Mononuclear cell (primary cell): Measurements from ENCODE around the gene TRIOBP. TPM values are rescaled to one million over a fixed set of nuclear protein-coding genes. Genes with fewer than 3 reads are reported as not detected.
"Not testable (repeated sequence)": the region's sequence is repeated elsewhere in the genome, so short reads cannot be mapped to it uniquely, and the experiment has no call there.

Experiments
- H3K27me3 ChIP-seq: 2 replicates; pipeline ENCODE4 v1.6.0; 2011; ENCODE audit warnings: low read length, control low read depth; ENCODE audit not compliant: insufficient read depth
- H3K4me1 ChIP-seq: 2 replicates; pipeline ENCODE4 v1.5.1; 2011; ENCODE audit warnings: mild to moderate bottlenecking, low read length, control low read depth; ENCODE audit not compliant: insufficient read depth
- H3K4me3 ChIP-seq: 2 replicates; pipeline ENCODE4 v1.5.1; 2011; ENCODE audit warnings: mild to moderate bottlenecking, low read length, moderate library complexity
- H3K9me3 ChIP-seq: 2 replicates; pipeline ENCODE4 v1.5.1; 2011; ENCODE audit warnings: low read depth, mild to moderate bottlenecking, control low read depth, low read length
- total RNA-seq: library from RNA; depleted of rRNA; stranded (reverse); fragments of >200 nt; gene quantifications from one replicate; pipeline ENCODE4 v1.2.3, GENCODE V29; 2012

TRIOBP gene
- total RNA-seq, 1 donor = 30.0 TPM

DNA sequence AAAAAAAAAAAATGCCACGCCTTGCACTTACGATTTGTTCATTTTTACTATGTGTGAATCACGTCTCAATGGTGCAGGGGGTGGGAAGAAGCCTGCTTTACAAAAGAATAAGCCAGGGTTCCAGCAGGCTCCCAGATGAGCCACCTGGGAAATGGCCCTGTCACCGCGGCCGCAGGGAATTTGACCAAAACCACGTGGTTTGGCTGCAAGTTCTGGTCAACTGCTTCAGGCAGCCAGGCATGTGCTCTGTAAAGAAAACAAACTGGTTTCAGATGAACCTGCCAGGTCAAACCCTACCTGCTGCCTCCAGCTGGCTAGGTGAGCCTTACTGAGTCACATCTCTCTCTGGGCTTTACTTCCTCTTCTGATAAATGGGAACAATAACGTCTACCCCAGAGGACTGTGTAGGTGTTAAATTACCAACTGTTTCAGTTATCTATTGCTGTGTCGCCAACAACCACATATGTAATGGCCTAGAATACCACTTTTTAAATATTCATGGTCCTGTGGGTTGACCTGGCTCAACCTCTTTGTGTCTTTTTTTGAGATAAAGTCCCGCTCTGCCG lies 80.4 kb downstream of the TRIOBP start:
- Histone ChIP-seq H3K4me3 (no peak overlapping the region), H3K4me1 (no peaks in the 10 kb centered on the region), H3K9me3 (no peaks in the 10 kb centered on the region), H3K27me3 (no peaks in the 10 kb centered on the region)

GRCh38 chr22:37778370-37779009 lies 81.6 kb downstream of the TRIOBP start:
- Histone ChIP-seq H3K27me3 (no peaks in the 10 kb centered on the region), H3K4me1 (no peaks in the 10 kb centered on the region), H3K4me3 (no peak overlapping the region), H3K9me3 (no peaks in the 10 kb centered on the region)

- Histone ChIP-seq H3K4me1 (no peaks in the 10 kb centered on the region), H3K27me3 (no peaks in the 10 kb centered on the region), H3K9me3 (no peaks in the 10 kb centered on the region), H3K4me3 (no peak overlapping the region)
Measured at GRCh38 chr22:37781434-37782059, 84.7 kb downstream of the TRIOBP start.

DNA sequence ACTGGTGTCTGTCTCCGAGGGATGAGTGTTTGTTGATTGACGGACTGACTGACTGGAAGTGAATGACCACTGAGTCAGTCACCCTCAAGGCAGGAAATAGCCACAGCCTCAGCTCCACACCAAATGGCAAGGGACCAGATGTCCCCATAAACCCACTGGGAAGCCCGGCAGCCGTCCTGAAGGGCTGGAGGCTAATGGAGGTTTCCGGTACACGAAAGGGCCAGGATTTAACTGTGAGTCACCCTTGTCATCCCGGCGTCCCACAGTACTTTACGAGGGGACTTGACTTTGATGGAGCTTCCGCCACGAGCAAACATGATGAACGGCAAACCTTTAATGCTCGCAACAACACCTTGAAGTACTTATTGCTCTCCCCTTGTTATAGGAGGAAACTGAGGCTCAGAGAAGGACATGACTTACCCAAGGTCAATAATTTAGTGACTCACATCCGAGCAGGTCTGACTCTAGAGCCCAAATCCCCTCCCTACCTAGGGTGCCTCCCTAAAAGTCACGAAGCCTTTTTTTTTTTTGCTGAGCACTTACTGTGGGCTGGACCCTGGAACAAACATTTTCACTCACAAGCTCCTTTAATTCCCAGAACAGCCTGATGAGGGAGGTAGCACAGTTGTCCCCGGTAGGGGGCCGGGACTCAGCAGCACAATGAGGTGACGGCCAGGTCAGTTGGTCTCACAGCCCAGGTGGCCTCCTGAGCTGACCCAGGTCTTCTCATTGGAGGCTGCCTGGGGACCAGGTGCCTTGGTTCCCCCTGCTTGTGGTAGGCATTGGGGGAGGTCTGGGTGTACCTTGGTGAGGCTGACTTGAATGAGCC lies 85.7 kb downstream of the TRIOBP start:
- H3K27me3 ChIP-seq = no peaks in the 10 kb centered on the region
- no peaks in the 10 kb centered on the region for H3K9me3 ChIP-seq
- H3K4me1 ChIP-seq = no peaks in the 10 kb centered on the region
- H3K4me3 ChIP-seq = no peak overlapping the region

- Histone ChIP-seq H3K4me1 (no peaks in the 10 kb centered on the region), H3K9me3 (no peaks in the 10 kb centered on the region), H3K27me3 (no peaks in the 10 kb centered on the region), H3K4me3 (no peak overlapping the region)
Measured at GRCh38 chr22:37784829-37785495, 88.1 kb downstream of the TRIOBP start.

- H3K4me1 ChIP-seq = no peaks in the 10 kb centered on the region
- no peak overlapping the region for H3K4me3 ChIP-seq
- no peaks in the 10 kb centered on the region for H3K9me3 ChIP-seq
- H3K27me3 ChIP-seq = no peaks in the 10 kb centered on the region
Measured at GRCh38 chr22:37790234-37790633, 93.4 kb downstream of the TRIOBP start.

DNA sequence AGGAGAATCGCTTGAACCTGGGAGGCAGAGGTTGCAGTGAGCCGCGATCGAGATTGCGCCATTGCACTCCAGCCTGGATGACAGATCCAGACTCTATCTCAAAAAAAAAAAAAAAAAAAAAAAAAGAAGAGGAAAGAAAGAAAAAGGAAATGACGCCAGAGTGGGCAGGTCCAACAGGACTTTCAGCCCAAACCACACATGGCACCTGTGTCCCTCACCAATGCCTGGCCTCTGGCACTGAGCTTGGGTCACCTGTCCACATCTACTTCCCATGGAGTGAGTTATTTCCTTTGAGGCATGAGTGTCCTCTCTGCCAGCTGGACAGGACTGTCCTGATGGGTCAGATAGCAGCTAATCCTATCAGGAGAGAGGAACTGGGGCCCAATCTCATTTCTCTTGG lies 95.6 kb downstream of the TRIOBP start:
- no peaks in the 10 kb centered on the region for H3K4me1 ChIP-seq
- no peaks in the 10 kb centered on the region for H3K9me3 ChIP-seq
- H3K27me3 ChIP-seq = no peaks in the 10 kb centered on the region
- no peak overlapping the region for H3K4me3 ChIP-seq

GRCh38 chr22:37794376-37794775 lies 97.5 kb downstream of the TRIOBP start:
- H3K4me3 ChIP-seq = no peak overlapping the region
- no peaks in the 10 kb centered on the region for H3K9me3 ChIP-seq
- H3K27me3 ChIP-seq = no peaks in the 10 kb centered on the region
- H3K4me1 ChIP-seq = no peaks in the 10 kb centered on the region

DNA sequence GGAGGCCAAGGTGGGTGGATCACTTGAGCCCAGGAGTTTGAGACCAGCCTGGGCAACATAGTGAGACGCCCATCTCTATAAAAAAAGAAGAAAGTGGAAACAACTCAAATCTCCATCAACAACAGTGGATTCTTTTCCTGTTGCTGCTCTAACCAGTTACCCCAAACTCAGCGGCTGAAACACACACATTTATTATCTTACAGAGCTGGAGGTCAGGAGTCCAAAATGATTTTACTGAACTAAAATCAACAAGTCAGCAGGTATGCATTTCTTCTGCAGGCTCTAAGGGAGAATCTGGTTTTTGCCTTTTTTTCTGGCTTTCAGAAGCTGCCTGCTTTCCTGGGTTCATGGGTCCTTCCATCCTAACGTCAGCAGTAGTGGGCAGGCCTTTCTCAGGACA lies 99.2 kb downstream of the TRIOBP start:
- Histone ChIP-seq H3K4me1 (no peaks in the 10 kb centered on the region), H3K9me3 (no peaks in the 10 kb centered on the region), H3K27me3 (no peaks in the 10 kb centered on the region)

GRCh38 chr22:37797259-37797658 lies 100.4 kb downstream of the TRIOBP start:
- not testable (repeated sequence) for H3K27me3 ChIP-seq, H3K4me1 ChIP-seq

More for the DNA sequence above, 99.2 kb downstream of the TRIOBP start:
- H3K4me3 ChIP-seq = no peak overlapping the region

DNA sequence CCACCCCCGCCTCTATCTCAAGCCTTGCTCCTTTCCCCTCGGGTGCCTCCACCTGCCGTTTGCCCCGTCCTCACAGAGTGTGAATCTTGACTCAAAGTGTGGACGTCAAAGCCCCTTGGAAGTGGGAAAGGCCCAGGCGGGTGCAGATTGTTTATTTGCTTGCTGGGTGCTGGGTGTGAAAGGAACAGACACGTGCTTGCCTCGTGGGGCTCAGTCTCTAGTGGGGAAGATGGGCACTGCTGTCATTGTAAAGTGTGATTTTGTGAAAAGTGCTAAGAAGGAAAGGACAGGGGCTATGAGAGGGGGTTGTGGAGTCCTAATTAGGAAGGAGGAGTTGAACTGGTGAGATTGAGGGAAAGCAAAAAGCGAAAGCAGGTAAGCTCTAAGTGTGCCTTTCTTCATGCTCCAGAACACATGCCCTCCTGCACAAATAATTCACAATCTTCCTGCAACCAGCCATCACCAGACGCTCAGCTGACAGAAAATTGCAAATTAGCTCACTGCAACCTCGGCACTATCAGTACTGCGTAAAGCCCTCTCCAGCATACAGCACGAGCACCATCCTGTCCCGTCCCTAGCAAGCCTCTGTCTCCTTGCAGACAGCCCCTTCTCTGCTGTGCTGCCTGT lies 101.1 kb downstream of the TRIOBP start:
- H3K9me3 ChIP-seq = no peaks in the 10 kb centered on the region
- peaks cover 12% of the 10 kb centered on the region for H3K4me1 ChIP-seq
- peaks cover 11% of the 10 kb centered on the region for H3K27me3 ChIP-seq
- H3K4me3 ChIP-seq = no peak overlapping the region

More at GRCh38 chr22:37797259-37797658, 100.4 kb downstream of the TRIOBP start:
- not testable (repeated sequence) for H3K4me3 ChIP-seq, H3K9me3 ChIP-seq

GRCh38 chr22:37799979-37800378 lies 103.1 kb downstream of the TRIOBP start:
- Histone ChIP-seq H3K4me1 (peaks cover 28% of the 10 kb centered on the region), H3K27me3 (peaks cover 21% of the 10 kb centered on the region)
- H3K4me3 ChIP-seq, H3K9me3 ChIP-seq: not testable (repeated sequence)

DNA sequence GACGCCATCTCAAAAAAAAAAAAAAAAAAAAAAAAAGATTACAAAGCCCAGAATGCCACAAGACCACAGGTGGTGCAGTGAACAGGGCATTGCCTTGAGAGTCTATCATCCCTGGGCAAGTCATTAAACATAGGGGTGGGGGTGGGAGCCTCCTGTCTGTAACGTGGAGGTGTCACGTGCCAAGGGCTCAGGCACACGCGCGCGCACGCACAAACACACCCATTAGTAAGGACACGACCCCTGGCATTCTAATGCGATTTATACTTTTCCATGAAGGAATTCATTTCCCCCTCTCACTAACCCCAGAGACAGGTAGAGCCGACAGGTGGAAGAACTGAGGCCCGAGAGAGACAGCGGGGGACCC lies 105.1 kb downstream of the TRIOBP start:
- H3K4me1 ChIP-seq = peaks cover 47% of the 10 kb centered on the region
- peak overlapping the region; percentile 31 for H3K4me3 ChIP-seq
- H3K9me3 ChIP-seq = no peaks in the 10 kb centered on the region
- H3K27me3 ChIP-seq = peaks cover 37% of the 10 kb centered on the region

DNA sequence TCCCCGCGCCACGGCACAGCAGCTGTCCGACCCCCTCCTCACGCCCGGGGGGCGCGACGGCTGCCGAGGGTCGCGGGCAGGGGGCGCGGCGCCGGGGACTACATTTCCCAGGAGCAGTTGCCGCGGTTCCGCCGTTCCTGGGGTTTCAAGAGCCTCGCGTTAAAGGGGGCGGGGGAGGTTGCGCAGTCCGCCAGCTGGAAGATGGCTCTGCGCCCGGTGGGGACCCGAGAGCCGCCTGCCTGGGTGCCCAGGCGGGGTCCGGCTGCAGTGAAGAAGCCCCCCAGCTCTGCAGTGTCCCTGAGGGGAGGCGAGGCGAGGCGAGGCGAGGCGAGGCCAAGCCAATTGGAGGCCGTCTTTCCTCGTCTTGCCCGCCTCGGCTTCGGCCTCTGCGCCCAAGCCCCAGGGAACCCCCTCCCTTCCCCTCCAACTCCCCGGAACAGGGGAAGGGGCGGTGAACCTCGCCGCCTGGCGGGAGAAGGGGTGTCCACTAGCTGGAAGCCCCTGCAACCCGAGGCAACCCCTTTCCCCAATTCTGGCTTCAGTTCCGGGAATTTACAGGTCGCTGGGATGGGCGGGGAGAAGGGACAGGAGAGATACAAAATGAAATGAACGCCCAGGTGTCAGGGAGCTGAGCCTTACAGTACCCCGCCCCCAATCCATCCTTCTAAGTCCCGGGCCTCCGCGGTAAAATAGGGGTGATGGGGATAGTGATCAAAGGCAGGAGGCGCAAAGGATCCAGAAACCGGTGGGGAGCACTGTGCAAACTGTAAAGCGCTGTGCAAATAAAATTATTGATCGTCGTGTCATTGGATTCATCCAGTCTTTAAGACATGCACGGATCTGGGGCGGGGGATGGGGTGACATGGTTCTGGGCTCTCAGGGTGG lies 105.7 kb downstream of the TRIOBP start:
- Histone ChIP-seq H3K4me3 (peak overlapping the region; percentile 31), H3K4me1 (peaks cover 52% of the 10 kb centered on the region), H3K27me3 (peaks cover 37% of the 10 kb centered on the region), H3K9me3 (no peaks in the 10 kb centered on the region)
